H1 (cell line): ENCODE results near the gene MYORG. TPM values are rescaled to one million over a fixed set of nuclear protein-coding genes. Genes with fewer than 3 reads are reported as not detected.

Experiments used
- NANOG ChIP-seq: IDR thresholded peaks from 2 replicates; pipeline ENCODE4 v1.6.1; 2011; ENCODE audit warnings: low read length, low read depth, mild to moderate bottlenecking, inconsistent platforms; ENCODE audit not compliant: insufficient read depth, poor library complexity, severe bottlenecking
- polyA plus RNA-seq, 7 experiments: library from polyadenylated mRNA; depleted of rRNA in 3 of 7; stranded (reverse) in 5 of 7; unstranded in 2 of 7; fragments of >200 nt in 5 of 7; fragments of 200-250 nt in 2 of 7; gene quantifications; 1 replicate in 5 of 7; 2 replicates in 1 of 7; 4 replicates in 1 of 7; pipeline versions ENCODE4 v1.2.1 to v1.2.3, GENCODE V29; 2011 to 2013; ENCODE audit warnings: missing spikeins in 2 of 7, mixed read lengths in 2 of 7
- total RNA-seq: library from RNA; stranded (reverse); fragmentation: NEBNext Ultra II Directional; extraction: Animal tissue kit (Norgen Biotek cat#: 25700); gene quantifications from 2 replicates; pipeline ENCODE4 v1.2.1, GENCODE V29; 2021

Gene MYORG
- total and polyA plus RNA-seq, 2 of the 8 experiments (the other 6 are each of a cell fraction or from before 2014, with no cell fraction given) = 1.2 to 5.9 TPM

DNA sequence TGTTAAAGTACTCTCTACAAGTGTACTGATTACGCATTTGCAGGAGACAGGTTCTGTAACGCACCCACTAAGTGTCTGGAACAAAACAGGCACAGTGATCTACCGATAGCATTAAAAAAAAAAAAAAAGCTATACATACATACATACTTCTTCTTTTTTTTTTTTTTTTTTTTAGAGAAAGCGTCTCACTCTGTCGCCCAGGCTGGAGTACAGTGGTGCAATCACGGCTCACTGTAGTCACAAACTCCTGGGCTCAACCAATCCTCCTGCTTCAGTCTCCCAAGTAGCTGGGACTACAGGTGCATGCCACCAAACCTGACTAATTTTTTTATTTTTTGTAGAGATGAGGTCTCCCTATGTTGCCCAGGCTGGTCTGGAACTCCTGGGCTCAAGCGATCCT lies 55.2 kb downstream of the MYORG start (continued):
- no peak for TF ChIP-seq NANOG
